Kidney (tissue), 14 donors: ENCODE results near the gene KIF26B. TPM values are rescaled to one million over a fixed set of nuclear protein-coding genes. Genes with fewer than 3 reads are reported as not detected.
A peak's percentile ranks its signal among the peaks of the same experiment; 100 is the strongest.

Experiments
- DNase-seq, 5 donors: peaks; one replicate each; pipeline ENCODE4 v3.0.0-alpha.2; 2013 to 2020
- FAIRE-seq: peaks from 2 replicates; lab custom pipeline; 2012; peaks lifted over from hg19 to GRCh38; lab: Jason Lieb, UNC
- H3K27ac ChIP-seq, 2 donors: one replicate each; pipeline ENCODE4 v1.7.0; 2013; ENCODE audit warnings: low read depth in 2 of 2, low read length in 2 of 2, inconsistent platforms in 1 of 2
- H3K27me3 ChIP-seq: one replicate; pipeline ENCODE4 v1.7.1; 2013; ENCODE audit warnings: low read length, inconsistent platforms; ENCODE audit not compliant: control insufficient read depth, insufficient read depth
- H3K36me3 ChIP-seq, 3 donors: one replicate each; pipeline versions ENCODE4 v1.7.0 to v1.7.1; 2013; ENCODE audit warnings: low read length in 3 of 3, control low read depth in 1 of 3, inconsistent platforms in 1 of 3; ENCODE audit not compliant: insufficient read depth in 3 of 3, control insufficient read depth in 2 of 3
- H3K4me1 ChIP-seq, 3 donors: one replicate each; pipeline versions ENCODE4 v1.7.0 to v1.7.1; 2013; ENCODE audit warnings: low read length in 3 of 3, inconsistent platforms in 1 of 3, low read depth in 1 of 3; ENCODE audit not compliant: control insufficient read depth in 2 of 3, insufficient read depth in 2 of 3
- H3K4me3 ChIP-seq, 3 donors: one replicate each; pipeline versions ENCODE4 v1.7.0 to v1.8.1; 2013; ENCODE audit warnings: low read length in 3 of 3, control low read depth in 1 of 3, inconsistent platforms in 1 of 3
- H3K9ac ChIP-seq, 3 donors: one replicate each; pipeline versions ENCODE4 v1.7.0 to v1.7.1; 2013; ENCODE audit warnings: low read length in 3 of 3, control low read depth in 1 of 3, inconsistent platforms in 1 of 3
- H3K9me3 ChIP-seq, 3 donors: one replicate each; pipeline versions ENCODE4 v1.7.0 to v1.7.1; 2013; ENCODE audit warnings: low read length in 3 of 3, control low read depth in 1 of 3, inconsistent platforms in 1 of 3; ENCODE audit not compliant: control insufficient read depth in 2 of 3, insufficient read depth in 1 of 3
- intact Hi-C: fragments of 100-400 bp; cut with DNase I; formaldehyde crosslinking; loops from one replicate; pipeline ENCODE4 v1.11.1; 2022
- polyA plus RNA-seq: library from polyadenylated mRNA; stranded (reverse); fragments of 350-450 nt; fragmentation: Illumina TruSeq; extraction: RNeasy Lipid Tissue Mini Kit (QIAGEN cat#74804); gene quantifications from one replicate; pipeline ENCODE4 v1.2.3, GENCODE V29; 2014; ENCODE audit warnings: low read depth, low replicate concordance; ENCODE audit not compliant: insufficient read depth
- total RNA-seq: library from RNA; stranded (reverse); fragmentation: NEBNext Ultra II Directional; extraction: Animal tissue kit (Norgen Biotek cat#: 25700); gene quantifications from one replicate; pipeline ENCODE4 v1.2.1, GENCODE V29; 2021
- TF ChIP-seq, protein P1 (sequence below): IDR thresholded peaks from 3 replicates; pipeline ENCODE4 v1.5.1; 2012; ENCODE audit warnings: mild to moderate bottlenecking, moderate library complexity, borderline replicate concordance; ENCODE audit not compliant: insufficient read depth; ENCODE audit errors: extremely low read depth
- donor health status: control.
- donor health status: control.
- donor health status: control.
- donor health status: control.
- donor health status: control.
- donor health status: DM: yes; HTN: yes; CAD: no.
- donor health status: Normal renal cell carcinoma (clear cell type).

KIF26B gene
- total and polyA plus RNA-seq, 2 donors from 2014 or later = 0.52 to 10.7 TPM

DNA sequence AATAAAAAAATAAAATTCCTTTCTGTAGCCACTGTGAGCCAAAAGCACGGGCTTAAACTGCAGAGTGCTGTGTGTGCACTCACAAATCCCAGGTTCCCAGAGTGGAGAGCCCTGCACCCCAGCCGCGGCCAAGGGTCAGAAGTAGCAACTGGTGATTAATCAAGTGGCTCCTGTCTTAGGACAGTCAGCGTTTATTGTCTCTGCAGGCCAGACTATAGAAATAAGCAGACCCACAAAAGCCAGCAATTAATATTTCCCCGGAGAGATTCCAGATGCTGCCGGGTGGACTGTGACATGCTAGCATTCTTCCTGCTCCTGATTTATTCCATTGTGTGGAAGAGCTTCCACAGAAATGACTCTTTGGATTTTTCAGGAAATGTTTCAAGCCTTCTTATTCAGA lies 412.2 kb downstream of the KIF26B start:
- H3K27me3 ChIP-seq = no peaks in the 10 kb centered on the region
- TF ChIP-seq, protein P1, sequence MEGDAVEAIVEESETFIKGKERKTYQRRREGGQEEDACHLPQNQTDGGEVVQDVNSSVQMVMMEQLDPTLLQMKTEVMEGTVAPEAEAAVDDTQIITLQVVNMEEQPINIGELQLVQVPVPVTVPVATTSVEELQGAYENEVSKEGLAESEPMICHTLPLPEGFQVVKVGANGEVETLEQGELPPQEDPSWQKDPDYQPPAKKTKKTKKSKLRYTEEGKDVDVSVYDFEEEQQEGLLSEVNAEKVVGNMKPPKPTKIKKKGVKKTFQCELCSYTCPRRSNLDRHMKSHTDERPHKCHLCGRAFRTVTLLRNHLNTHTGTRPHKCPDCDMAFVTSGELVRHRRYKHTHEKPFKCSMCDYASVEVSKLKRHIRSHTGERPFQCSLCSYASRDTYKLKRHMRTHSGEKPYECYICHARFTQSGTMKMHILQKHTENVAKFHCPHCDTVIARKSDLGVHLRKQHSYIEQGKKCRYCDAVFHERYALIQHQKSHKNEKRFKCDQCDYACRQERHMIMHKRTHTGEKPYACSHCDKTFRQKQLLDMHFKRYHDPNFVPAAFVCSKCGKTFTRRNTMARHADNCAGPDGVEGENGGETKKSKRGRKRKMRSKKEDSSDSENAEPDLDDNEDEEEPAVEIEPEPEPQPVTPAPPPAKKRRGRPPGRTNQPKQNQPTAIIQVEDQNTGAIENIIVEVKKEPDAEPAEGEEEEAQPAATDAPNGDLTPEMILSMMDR = no peak
- H3K4me1 ChIP-seq = no peaks in the 10 kb centered on the region
- no peak overlapping the region for H3K4me3 ChIP-seq
- H3K9ac ChIP-seq = no peak overlapping the region
- DNase-seq = peak; percentile 74 to 95 (median 86)
- intact Hi-C loops = no loop called here
- no peak overlapping the region for H3K27ac ChIP-seq
- no peaks in the 10 kb centered on the region for H3K9me3 ChIP-seq
- H3K36me3 ChIP-seq = no peaks in the 10 kb centered on the region
- no peak for FAIRE-seq

GRCh38 chr1:245571815-245572294 lies 417.1 kb downstream of the KIF26B start:
- Histone ChIP-seq H3K4me1 (no peaks in the 10 kb centered on the region), H3K27ac (no peak overlapping the region), H3K36me3 (no peaks in the 10 kb centered on the region), H3K9me3 (no peaks in the 10 kb centered on the region), H3K27me3 (no peaks in the 10 kb centered on the region), H3K4me3 (no peak overlapping the region), H3K9ac (no peak overlapping the region)
- DNase-seq (peak in 4 of 5 donors; percentile 61 to 72 (median 66)), FAIRE-seq (no peak)
- TF ChIP-seq, protein P1 = no peak
- intact Hi-C loops = no loop called here

DNA sequence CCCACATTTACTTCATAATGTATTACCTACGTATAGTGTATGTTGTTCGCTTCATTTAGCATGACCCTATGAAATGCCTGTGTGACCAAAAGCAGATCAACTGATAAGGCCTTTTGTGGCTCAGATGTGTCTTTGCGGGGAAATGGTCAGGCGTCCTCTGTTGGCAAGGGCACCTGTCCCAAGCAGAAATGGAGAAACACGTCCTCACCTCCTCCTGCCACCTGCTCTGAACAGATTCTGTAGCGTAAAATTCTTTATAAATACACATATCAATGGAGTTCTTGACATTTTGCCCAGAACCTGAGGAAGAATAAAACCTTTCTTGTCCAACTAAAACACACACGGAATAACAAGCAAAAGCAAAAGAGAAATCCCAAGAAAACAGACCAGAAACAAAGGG lies 417.9 kb downstream of the KIF26B start:
- FAIRE-seq = no peak

More for the DNA sequence above, 417.9 kb downstream of the KIF26B start:
- Histone ChIP-seq H3K9ac (no peak overlapping the region), H3K36me3 (no peaks in the 10 kb centered on the region), H3K27ac (no peak overlapping the region), H3K9me3 (no peaks in the 10 kb centered on the region), H3K4me1 (no peaks in the 10 kb centered on the region), H3K27me3 (no peaks in the 10 kb centered on the region), H3K4me3 (no peak overlapping the region)
- intact Hi-C loops = no loop called here
- TF ChIP-seq, protein P1 = no peak
- DNase-seq = no peak
